Measurements from ENCODE around the gene SLC9A5.

DNA sequence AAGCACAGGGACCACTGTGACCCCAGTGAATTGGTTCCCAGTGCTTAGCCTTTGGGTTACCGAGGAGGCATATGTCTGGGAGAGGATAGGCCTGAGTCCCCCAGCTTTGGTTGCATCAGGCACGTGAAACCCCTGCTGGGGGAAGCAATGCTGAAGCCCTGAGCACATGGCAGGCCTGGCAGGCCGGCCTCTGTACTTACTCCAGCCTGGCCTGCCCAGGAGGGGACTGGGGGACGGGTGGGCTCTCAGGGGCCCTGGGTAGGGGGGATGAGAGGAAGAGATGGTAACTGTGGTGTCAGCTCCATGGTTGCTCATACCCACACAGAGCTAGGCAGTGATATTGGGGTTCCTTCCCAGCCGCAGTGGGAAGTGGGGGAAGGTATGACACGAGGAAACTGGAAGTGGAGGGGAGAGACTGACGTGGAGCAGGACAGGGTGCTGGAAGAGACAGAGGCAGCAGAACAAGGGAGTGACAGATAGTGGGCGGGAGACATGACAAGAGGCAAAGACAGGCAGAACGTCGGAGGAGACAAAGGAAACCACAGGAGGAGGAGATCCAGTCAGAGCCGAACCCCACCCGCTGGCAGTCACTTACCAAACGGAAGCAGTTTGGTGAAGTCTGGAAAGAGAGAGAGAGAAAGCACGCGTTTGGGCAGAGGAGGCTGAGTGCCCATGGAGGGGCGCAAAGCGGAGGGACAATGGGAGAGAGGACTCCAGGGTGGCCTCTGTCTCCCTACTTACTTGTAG, 12.8 kb upstream of the SLC9A5 start:
- TF ChIP-seq, protein P1, sequence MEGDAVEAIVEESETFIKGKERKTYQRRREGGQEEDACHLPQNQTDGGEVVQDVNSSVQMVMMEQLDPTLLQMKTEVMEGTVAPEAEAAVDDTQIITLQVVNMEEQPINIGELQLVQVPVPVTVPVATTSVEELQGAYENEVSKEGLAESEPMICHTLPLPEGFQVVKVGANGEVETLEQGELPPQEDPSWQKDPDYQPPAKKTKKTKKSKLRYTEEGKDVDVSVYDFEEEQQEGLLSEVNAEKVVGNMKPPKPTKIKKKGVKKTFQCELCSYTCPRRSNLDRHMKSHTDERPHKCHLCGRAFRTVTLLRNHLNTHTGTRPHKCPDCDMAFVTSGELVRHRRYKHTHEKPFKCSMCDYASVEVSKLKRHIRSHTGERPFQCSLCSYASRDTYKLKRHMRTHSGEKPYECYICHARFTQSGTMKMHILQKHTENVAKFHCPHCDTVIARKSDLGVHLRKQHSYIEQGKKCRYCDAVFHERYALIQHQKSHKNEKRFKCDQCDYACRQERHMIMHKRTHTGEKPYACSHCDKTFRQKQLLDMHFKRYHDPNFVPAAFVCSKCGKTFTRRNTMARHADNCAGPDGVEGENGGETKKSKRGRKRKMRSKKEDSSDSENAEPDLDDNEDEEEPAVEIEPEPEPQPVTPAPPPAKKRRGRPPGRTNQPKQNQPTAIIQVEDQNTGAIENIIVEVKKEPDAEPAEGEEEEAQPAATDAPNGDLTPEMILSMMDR (IDR thresholded peaks at IDR 0.05; ENCODE audit: low read depth, low read length): no peak
- no peak for TF ChIP-seq EZH2phosphoT487 (IDR thresholded peaks at IDR 0.05; ENCODE audit: low read depth)
